HT-29 (cell line): ENCODE measurements around the gene TBC1D4. TPM values are rescaled to one million over a fixed set of nuclear protein-coding genes. Genes with fewer than 3 reads are reported as not detected.

Experiments used
- DNase-seq: peaks from one replicate; pipeline ENCODE4 v3.0.0-alpha.2; 2015; ENCODE audit warnings: low spot score
- total RNA-seq: library from RNA; depleted of rRNA; stranded (reverse); fragments of >200 nt; shearing (Covaris generic); gene quantifications from 2 replicates; pipeline ENCODE4 v1.2.3, GENCODE V29; 2014; rRNA removed

Gene TBC1D4, protein sequence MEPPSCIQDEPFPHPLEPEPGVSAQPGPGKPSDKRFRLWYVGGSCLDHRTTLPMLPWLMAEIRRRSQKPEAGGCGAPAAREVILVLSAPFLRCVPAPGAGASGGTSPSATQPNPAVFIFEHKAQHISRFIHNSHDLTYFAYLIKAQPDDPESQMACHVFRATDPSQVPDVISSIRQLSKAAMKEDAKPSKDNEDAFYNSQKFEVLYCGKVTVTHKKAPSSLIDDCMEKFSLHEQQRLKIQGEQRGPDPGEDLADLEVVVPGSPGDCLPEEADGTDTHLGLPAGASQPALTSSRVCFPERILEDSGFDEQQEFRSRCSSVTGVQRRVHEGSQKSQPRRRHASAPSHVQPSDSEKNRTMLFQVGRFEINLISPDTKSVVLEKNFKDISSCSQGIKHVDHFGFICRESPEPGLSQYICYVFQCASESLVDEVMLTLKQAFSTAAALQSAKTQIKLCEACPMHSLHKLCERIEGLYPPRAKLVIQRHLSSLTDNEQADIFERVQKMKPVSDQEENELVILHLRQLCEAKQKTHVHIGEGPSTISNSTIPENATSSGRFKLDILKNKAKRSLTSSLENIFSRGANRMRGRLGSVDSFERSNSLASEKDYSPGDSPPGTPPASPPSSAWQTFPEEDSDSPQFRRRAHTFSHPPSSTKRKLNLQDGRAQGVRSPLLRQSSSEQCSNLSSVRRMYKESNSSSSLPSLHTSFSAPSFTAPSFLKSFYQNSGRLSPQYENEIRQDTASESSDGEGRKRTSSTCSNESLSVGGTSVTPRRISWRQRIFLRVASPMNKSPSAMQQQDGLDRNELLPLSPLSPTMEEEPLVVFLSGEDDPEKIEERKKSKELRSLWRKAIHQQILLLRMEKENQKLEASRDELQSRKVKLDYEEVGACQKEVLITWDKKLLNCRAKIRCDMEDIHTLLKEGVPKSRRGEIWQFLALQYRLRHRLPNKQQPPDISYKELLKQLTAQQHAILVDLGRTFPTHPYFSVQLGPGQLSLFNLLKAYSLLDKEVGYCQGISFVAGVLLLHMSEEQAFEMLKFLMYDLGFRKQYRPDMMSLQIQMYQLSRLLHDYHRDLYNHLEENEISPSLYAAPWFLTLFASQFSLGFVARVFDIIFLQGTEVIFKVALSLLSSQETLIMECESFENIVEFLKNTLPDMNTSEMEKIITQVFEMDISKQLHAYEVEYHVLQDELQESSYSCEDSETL (N-terminal part only)
- total RNA-seq, result 29.0 and 29.6 TPM in 2 replicates

DNA sequence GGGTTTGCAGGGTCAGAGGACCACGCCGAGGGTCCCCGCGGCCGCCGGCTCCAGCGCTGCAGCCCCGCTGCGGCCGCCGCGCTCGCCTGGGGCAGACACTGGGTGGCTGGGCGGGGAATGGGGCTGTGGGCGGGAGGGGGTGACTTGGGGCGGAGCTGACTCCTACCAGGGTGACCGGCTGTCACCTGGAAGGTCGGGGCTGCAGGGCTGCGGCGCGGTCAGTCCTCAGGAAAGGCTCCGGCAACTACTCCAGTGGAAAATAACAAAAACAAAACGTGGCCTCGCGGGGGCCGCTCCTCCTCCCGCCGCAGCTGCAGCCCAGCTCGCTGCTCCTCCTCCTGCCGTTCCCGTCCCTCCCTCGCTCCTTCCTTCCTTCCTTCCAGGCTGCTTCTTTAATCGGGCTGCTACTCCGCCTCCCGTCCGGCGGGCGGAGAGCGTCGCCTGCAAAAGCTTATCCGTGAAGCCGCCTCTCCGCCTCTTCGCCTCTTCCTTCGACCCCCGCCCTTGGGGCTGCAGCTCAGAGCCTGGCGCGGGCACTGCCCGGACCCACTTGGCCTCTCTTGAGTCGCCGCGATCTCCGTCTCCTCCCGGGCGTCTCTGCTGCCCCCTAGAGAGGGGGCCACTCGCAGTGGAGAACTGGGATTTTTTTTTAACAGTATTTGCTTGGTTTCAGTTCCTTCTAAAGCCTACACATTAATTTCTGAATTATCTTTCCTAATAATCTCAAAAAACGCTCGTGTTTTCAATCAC, at the start of gene TBC1D4:
TBC1D4 (minus strand) TSS at position 100 of the 750 bp plus-strand sequence. CDS start 402 bp downstream, outside the sequence.
- DNase-seq, result peak; percentile 95

DNA sequence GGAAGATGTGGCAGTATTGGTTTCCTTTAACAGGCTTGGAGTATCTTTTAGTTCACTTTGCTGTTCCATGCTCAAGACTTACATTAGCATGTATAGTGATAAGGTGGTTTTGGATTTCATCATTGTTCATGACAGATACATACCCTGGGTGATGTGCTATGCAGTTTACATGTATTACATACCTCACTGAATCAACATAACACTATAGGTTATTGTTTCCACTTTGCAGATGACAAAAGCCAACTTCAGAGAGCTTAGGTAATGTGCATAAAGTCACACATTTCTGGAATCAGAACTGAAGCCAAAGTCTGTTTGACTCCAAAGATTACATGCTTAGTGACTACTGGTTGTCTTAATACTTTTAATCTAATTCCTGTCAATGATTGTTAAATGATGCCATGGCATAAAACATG, 48.6 kb upstream of the TBC1D4 start:
- no peak for DNase-seq

DNA sequence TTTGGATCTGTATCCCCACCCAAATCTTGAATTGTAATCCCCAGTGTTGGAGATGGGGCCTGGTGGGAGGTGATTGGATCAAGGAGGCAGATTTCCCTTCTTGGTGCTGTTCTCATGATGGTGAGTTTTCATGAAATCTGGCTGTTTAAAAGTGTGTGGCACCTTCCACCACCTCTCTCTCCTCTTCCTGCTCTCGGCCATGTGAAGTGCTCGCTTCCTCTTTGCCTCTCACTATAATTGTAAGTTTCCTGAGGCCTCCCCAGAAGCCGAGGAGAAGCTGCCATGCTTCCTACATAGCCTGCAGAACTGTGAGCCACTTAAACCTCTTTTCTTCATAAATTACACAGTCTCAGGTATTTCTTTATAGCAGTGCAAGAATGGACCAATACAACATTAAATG, 40.0 kb upstream of the TBC1D4 start:
- no peak for DNase-seq

DNA sequence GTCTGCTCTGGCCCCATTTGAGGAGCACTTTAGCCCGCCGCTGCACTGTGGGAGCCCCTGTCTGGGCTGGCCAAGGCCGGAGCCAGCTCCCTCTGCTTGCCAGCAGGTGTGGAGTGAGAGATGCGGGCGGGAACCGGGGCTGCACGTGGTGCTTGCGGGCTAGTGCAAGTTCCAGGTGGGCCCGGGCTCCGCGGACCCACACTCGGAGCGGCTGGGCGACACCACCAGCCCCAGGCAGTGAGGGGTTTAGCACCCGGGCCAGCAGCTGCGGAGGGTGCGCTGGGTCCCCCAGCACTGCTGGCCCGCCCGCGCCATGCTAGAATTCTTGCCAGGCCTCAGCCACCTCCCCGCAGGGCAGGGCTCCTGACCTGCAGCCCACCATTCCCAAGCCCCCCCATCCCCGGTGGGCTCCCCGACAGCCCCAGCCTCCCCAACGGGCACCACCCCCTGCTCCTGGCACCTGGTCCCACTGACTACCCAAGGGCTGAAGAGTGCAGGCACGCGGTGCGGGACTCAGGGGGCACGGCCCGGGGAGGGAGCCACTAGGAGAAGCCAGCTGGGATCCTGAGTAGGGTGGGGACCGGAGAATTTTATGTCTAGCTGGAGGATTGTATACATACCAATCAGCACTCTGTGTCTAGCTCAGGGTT, 36.6 kb upstream of the TBC1D4 start:
- no peak for DNase-seq

DNA sequence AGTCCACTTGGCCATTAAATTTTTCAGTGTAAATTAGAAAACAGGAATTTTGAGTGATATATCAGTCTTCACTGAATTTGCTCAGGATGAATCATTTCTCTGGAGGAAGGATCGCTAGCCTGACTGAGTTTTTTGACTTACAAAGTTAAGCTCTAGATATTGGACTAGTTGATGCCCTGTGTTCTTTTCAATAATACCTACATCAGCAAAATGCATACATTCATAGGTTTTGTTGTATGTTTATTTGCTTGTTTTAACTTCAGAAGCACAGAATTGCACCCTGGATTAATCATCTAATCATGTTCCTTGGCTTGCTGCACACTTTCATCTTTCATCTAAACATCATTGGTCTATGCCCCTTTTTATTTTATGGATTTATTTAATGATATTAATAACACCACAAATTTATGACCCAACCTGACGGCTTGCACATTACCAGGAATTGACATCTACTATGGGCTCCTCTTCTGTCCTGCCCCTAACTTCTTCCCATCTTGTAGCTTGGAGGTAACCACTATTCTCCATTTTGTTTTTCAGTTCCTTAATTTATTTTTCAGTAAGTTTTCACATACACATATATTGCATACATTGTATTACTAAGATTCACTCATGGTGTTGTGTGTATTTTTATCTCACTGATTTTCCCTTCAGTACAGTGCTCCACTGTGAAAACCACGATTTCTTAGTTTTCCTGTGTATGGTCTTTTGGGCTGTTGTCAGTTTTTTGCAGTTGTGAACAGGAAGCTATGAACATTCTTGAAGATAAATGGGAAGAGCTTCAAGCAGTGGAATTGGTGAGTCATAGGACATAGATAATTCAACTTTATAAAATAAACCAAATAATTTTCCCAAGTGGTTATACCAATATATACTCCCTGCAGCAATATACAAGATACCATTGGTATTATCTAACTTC, 32.4 kb upstream of the TBC1D4 start:
- no peak for DNase-seq

DNA sequence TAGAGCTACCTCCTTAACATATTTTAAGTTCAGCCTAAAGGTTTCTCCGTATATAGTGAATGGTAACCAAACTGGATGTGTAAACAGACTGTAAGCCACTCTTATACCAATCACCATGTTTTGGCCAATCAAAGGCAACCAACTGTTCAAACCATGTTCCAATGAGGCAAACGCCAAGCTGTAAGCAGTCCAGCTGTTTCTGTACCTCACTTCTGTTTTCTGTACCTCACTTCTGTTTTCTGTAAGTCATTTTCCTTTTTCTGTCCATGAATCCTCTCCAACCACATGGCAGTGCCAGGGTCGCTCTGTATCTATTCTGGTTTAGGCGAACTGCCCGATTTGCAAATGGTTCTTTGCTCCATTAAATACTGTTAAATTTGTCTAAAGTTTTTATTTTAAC, 31.3 kb upstream of the TBC1D4 start:
- DNase-seq, result no peak

DNA sequence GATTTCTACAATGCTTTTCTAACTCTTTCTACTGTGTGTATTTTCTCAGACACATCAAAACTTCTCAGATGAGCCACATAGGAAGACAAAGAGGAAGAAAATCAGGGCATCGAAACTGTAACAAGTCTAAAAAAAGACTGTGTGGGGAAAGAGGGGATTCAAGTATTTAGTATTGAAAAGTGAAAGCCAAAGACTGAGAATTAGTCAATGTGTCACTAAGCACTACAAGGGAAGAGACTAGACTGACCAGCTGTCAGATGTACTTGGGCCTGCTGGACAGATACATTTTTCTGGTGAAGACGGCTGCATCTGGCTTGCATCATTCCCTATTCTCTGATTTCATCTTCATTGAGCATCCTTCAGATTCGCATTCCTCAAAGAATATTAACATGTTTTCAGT, 30.3 kb upstream of the TBC1D4 start:
- DNase-seq, result no peak

DNA sequence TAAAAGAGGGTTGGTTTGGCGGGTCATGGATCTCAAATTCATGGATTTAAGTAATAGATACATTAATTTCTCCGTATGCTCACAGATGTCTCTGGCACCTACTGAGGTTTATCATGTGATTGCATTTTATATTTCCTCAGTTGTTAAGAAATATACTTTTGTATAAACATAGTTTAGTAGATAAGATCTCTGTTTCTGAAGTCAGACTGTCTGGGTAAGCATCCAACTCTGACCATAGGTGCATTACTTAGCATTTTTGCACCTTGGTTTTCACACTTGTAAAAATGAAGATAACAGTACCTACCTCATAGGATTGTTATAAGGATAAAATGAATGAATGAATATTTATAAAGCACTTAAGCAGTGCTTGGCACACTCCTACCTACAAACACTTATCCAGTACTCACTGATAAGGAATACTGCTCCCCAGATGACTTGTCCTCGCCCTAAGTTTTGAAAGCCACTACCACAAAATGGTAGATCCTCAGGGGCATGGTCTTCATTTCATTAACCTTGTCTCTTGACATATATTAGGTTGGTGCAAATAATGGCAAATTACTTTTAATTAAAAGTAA, 29.2 kb upstream of the TBC1D4 start:
- no peak for DNase-seq

DNA sequence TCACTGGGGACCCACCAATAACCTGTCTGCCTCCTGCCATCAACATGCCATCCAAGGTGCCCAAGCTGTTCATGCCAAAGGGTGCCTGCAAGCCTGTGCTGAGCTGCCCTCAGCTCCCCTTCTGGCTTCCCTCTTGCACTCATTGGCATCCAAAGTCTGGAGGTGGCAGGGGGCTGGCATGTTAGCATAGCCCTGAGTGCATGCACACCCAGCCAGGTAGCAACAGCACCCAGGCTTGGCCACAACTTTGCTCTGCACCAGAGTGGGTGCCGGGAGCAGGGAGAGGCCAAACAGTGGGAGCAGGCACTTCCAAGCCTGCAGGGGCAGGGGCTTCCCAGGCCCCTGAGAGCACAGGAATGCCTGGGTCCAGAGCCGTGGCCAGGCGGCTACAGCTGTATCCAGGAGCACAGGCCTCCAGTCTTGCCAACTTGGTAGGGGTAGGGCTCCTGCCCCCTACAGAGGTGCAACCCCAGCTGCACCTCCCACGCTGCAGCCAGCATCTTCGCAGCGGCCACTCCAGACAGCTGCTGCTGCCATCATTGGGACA, 26.1 kb upstream of the TBC1D4 start:
- no peak for DNase-seq

DNA sequence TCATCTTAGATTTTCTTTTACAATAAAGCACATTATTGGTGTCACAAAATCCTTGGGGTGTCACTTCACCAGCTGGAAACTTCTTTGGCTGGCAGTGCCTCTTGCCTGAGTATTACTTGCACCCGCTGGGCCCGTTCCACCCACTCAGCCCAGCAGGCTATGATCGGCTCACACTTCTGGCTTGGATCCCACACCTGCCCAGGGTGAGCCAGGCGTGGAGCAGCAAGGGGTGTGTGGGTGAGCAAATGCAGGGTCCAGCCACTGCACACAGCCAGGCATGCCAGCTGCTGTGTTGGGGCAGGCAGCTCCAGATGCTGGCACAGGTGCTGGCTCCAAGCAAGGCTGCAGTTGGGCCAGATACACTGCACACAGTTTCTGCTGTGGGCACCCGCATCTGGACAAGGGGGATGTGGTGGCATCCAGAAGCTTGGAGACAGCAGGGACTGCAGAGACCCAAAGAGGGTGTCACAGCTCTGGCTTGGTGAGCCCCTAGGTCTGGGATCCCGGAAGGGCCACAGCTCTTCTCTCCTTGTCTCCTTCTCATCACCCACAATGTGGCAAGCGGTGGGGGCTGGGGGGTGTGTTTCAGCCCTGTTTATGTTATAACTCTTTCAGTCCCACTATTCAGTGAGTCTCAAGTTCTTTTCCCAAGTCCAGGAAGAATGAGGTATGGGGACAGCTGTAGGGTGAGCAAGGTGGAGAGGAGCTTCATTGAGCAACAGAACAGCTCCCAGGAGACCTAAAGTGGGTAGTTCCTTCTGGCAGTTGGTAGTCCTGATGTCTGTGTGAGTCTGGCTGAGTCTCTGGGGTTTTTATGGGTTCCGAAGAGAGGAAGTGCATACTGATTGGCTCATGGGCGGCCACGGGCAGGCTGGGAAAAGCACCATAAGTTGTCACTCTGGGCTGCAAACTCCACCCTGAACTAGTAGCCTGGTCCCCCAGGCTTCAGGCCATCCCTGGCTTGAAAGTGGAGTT, 25.3 kb upstream of the TBC1D4 start:
- no peak for DNase-seq

DNA sequence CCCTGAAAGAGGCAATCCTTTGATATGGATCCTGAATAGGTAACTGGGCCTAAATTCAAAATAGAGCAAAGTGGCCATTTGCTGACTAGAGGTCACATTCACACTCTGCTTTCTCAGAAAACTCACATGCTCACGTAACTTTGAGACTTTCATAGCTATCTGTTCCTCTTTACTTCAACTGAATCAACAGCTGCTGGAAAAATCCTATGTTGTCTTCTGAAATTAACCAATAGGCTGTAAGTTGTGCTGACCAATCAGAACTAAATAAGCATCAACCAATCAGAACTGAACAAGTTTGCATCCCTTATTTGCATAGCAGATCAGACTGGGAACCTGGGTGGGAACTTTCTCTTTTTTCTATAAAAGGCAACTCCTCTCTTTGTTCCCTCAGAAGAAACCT, 24.0 kb upstream of the TBC1D4 start:
- no peak for DNase-seq

DNA sequence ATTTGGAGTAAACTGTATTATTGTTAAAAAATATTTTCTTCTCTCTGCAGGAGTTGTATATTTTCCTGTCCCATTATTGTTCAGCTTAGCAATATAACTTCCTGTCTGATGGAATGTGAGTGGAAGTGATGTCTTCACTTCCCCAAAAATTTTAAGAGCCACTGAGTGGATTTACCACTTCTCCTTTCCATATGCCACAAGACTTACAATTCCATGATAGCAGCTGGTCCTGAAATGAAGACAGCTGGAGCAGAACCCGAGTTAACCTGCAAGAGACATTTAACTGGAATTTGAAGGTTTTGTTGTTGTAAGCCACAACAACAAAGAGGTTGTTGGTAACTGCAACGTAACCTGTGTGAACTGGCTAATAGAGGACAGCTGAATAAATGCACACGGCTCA, 23.4 kb upstream of the TBC1D4 start:
- no peak for DNase-seq

DNA sequence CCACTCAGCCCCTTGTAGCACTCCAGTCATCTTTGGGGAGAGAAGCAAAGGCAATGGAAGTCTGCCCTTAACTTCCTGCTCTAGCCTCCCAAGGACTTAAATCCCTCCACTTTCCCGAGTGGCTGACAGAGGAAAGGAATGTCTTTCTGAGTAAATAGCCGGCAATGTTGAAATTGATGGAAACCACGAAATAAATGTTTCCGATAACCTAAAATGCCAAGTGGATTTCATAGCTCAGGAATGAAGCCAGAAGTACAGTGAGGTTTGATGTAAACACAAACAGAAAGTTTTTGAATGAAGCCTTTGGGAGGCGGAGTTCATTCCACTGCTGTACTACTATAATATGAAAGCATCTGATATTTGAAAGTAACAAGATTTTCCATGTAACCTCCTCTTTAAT, 14.0 kb upstream of the TBC1D4 start:
- DNase-seq, result no peak

DNA sequence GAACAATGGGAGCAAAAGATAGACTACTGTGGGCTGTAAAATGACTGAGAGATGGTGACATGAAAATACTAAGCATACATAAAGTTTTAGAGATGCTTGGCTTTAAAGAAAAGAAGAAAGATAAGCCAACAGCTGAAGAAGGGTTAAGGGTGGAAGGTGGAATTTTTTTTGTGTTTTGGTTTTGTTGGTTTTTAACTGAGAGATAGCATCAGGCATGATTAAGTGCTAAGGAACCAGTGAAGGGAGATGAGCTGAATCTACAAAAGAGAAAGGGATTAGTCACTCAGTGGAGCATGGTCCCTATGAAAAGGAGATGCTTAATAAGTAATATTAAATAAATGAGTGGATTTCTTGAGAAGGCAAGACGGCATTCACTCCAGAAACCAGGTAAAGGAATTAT, 12.5 kb upstream of the TBC1D4 start:
- DNase-seq, result no peak

DNA sequence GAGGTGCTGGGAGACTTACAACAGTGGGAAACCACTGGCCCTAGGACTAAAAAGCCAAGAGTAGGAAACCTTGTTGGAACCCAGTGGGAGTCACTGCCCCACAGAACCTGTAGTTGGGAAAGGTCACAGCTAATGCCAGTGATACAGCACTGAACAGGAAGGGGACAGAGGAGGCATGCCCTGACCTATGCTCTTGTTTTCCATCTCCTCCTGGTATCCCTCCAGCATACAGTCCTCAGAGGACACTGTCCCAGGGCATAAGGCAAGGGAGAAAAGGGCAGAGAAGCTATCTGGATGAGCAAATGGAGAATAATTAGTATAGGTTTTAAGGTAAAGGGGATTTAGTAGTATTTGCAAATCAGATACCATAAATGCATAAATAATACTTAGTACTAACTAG, 11.2 kb upstream of the TBC1D4 start:
- DNase-seq, result no peak

DNA sequence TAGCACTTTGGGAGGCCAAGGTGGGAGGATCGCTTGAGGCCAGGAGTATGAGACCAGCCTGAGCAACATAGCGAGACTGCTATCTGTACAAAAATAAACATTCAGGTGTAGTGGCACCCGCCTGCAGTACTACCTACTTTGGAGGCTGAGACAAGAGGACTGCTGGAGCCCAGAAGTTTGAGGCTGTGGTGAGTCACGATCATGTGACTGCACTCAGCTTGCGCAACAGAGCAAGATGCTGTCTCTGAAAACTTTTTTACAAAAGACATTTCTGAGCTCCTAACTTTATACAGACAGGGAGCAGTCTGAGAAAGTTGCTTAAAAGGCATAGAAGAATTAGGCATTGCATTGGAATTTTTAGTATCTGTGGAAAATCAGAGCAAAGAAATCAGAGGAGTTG, 10.4 kb upstream of the TBC1D4 start:
- DNase-seq, result no peak

DNA sequence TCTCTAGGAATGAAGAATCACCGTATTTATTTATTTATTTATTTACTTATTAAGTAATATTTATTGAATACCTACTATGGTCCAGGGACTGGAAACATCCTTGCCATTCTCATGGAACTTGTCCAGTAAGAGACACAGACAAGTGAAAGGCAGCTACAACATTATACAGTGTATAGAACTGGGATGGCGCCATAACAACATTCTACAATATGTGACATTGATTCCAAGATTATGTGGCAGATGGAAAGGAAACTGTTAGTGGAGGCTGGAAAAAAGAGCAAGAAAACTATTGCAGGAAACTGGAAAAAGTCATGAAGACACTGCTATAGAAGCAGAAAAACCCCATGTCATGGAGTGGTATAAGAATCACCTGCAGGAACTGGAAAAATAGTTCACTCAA, 9.4 kb upstream of the TBC1D4 start:
- DNase-seq, result no peak
